K562 (cell line): ENCODE measurements around the gene COX18. TPM values are rescaled to one million over a fixed set of nuclear protein-coding genes. Genes with fewer than 3 reads are reported as not detected.

ENCODE experiments used
- CBX5 ChIP-seq: IDR thresholded peaks from 2 replicates; pipeline ENCODE4 v1.6.1; 2014; ENCODE audit warnings: low read depth, borderline replicate concordance
- CBX8 ChIP-seq: fragments of 200-600 bp; sonication (generic); IDR thresholded peaks from 2 replicates; pipeline ENCODE4 v1.6.1; 2012; ENCODE audit warnings: borderline replicate concordance, mixed run types, low read depth, mild to moderate bottlenecking, moderate library complexity, mixed read lengths, low read length, control low read depth, inconsistent platforms; ENCODE audit not compliant: poor library complexity, severe bottlenecking; ENCODE audit errors: extremely low read depth
- EZH2 ChIP-seq: IDR thresholded peaks from 2 replicates; pipeline ENCODE4 v1.6.1; 2012; ENCODE audit warnings: low read depth, mild to moderate bottlenecking, inconsistent platforms, low read length, borderline replicate concordance
- JUN ChIP-seq, 2 experiments: sonication (generic) in 1 of 2; formaldehyde crosslinking in 1 of 2; IDR thresholded peaks; 2 replicates each; pipeline versions ENCODE4 v1.6.1 to v1.8.0; 2012 to 2022; ENCODE audit warnings: borderline replicate concordance in 2 of 2, mild to moderate bottlenecking in 2 of 2, improper control_type of control experiment in 1 of 2, low read depth in 1 of 2, low read length in 1 of 2, missing genetic modification reagents in 1 of 2
- MXD1 ChIP-seq: fragments of 250-450 bp; sonication (Bioruptor Pico); IDR thresholded peaks from 2 replicates; pipeline ENCODE4 v1.8.0; 2021; ENCODE audit warnings: borderline replicate concordance, mild to moderate bottlenecking, moderate library complexity; ENCODE audit not compliant: poor library complexity, severe bottlenecking
- NFIX ChIP-seq: fragments of 250-450 bp; sonication (Bioruptor Pico); IDR thresholded peaks from 2 replicates; pipeline ENCODE4 v1.4.0; 2020; ENCODE audit warnings: low read depth, mild to moderate bottlenecking, moderate library complexity
- POLR2AphosphoS2 ChIP-seq: IDR thresholded peaks from 2 replicates; pipeline ENCODE4 v1.6.1; 2012; ENCODE audit warnings: low read length, improper control_type of control experiment
- PREB ChIP-seq: sonication (generic); formaldehyde crosslinking; IDR thresholded peaks from 2 replicates; pipeline ENCODE4 v1.8.1; 2023; ENCODE audit warnings: mild to moderate bottlenecking, missing genetic modification reagents
- PTRF ChIP-seq: fragments of 450-650 bp; IDR thresholded peaks from 2 replicates; pipeline ENCODE4 v1.6.1; 2016; ENCODE audit warnings: mild to moderate bottlenecking, missing genetic modification characterization, missing compliant biosample characterization
- TCFL5 ChIP-seq: fragments of 250-450 bp; sonication (Bioruptor Pico); conservative IDR thresholded peaks from 2 replicates; pipeline ENCODE4 v1.6.1; 2021; ENCODE audit warnings: mild to moderate bottlenecking, moderate library complexity, matching md5 sums
- ZFP30 ChIP-seq: fragments of 250-450 bp; sonication (Bioruptor Pico); IDR thresholded peaks from 2 replicates; pipeline ENCODE4 v1.8.0; 2022; ENCODE audit warnings: moderate library complexity, mild to moderate bottlenecking, inconsistent platforms, borderline replicate concordance
- ZFP91 ChIP-seq: sonication (generic); formaldehyde crosslinking; IDR thresholded peaks from 2 replicates; pipeline ENCODE4 v1.8.0; 2022; ENCODE audit warnings: mild to moderate bottlenecking, missing genetic modification reagents
- ZNF518B ChIP-seq: fragments of 250-450 bp; sonication (Bioruptor Pico); IDR thresholded peaks from 2 replicates; pipeline ENCODE4 v1.5.0; 2021; ENCODE audit warnings: mild to moderate bottlenecking, moderate library complexity
- polyA plus RNA-seq, 8 experiments: library from polyadenylated mRNA; depleted of rRNA in 4 of 8; stranded (reverse) in 5 of 8; unstranded in 3 of 8; fragments of >200 nt; fragmentation: Nextera tagmentation in 2 of 8; fragmentation: Illumina TruSeq in 1 of 8; extraction: Ambion mirVana in 2 of 8; extraction: Trizol in 1 of 8; gene quantifications; 2 replicates each; pipeline versions ENCODE4 v1.2.1 to v1.2.3, GENCODE V29; 2011 to 2014; ENCODE audit warnings: inconsistent platforms in 1 of 8, missing spikeins in 1 of 8
- total RNA-seq, 7 experiments: library from RNA; depleted of rRNA in 6 of 7; stranded (reverse); fragments of >200 nt in 6 of 7; fragmentation: Illumina TruSeq in 2 of 7; extraction: Trizol in 2 of 7; gene quantifications; 2 replicates each; pipeline versions ENCODE4 v1.2.1 to v1.2.3, GENCODE V29; 2011 to 2021; ENCODE audit warnings: low replicate concordance in 1 of 7

Gene COX18
- total and polyA plus RNA-seq, 9 of the 15 experiments (the other 6 are each of a cell fraction or from before 2014, with no cell fraction given): 7.0 to 21.3 (median 14.7) TPM

- TF ChIP-seq MXD1: no peak
- TF ChIP-seq PREB: no peak
- no peak for TF ChIP-seq JUN (IDR thresholded peaks at IDR 0.05; ENCODE audit: borderline replicate concordance, low read depth, low read length)
- TF ChIP-seq JUN (CRISPR knock-in tag; IDR thresholded peaks at IDR 0.05; ENCODE audit: borderline replicate concordance): no peak
- no peak for TF ChIP-seq CBX5
- no peak for TF ChIP-seq CBX8
- TF ChIP-seq POLR2AphosphoS2: 0 out of 2 replicates have a peak, but pooled peaks have one; percentile 54
- TF ChIP-seq ZFP91: no peak
- no peak for TF ChIP-seq PTRF (tag)
- TF ChIP-seq TCFL5 (CRISPR knock-in tag): no peak
- TF ChIP-seq ZFP30 (CRISPR knock-in tag): no peak
- TF ChIP-seq NFIX: no peak
- no peak for TF ChIP-seq ZNF518B (CRISPR knock-in tag)
- TF ChIP-seq EZH2: no peak
These were observed 34.4 kb upstream of the COX18 start (continued) for GRCh38 chr4:73103799-73104503.
